H9 (cell line): Measurements from ENCODE around the gene LARP1. TPM values are rescaled to one million over a fixed set of nuclear protein-coding genes. Genes with fewer than 3 reads are reported as not detected.

ENCODE experiments used
- DNase-seq: peaks from one replicate; pipeline ENCODE4 v3.0.0-alpha.2; 2017
- H2AFZ ChIP-seq: one replicate; pipeline ENCODE4 v1.6.1; 2013; ENCODE audit warnings: mild to moderate bottlenecking, low read length, control low read depth, moderate library complexity
- H2AK5ac ChIP-seq: 2 replicates; pipeline ENCODE4 v1.6.1; 2013; ENCODE audit warnings: low read length, control low read depth, mixed read lengths; ENCODE audit not compliant: insufficient read length
- H2BK120ac ChIP-seq: one replicate; pipeline ENCODE4 v1.6.1; 2013; ENCODE audit warnings: low read depth, mild to moderate bottlenecking, low read length, control low read depth, inconsistent platforms; ENCODE audit not compliant: poor library complexity, severe bottlenecking
- H2BK12ac ChIP-seq: 2 replicates; pipeline ENCODE4 v1.6.1; 2013; ENCODE audit warnings: low read length, control low read depth, mixed read lengths, low read depth; ENCODE audit not compliant: insufficient read length
- H2BK15ac ChIP-seq: 2 replicates; pipeline ENCODE4 v1.6.1; 2013; ENCODE audit warnings: low read depth, low read length, control low read depth
- H2BK20ac ChIP-seq: one replicate; pipeline ENCODE4 v1.6.1; 2013; ENCODE audit warnings: low read depth, mild to moderate bottlenecking, low read length, control low read depth, inconsistent platforms; ENCODE audit not compliant: poor library complexity, severe bottlenecking
- H2BK5ac ChIP-seq: 2 replicates; pipeline ENCODE4 v1.6.1; 2013; ENCODE audit warnings: low read length, control low read depth, mixed read lengths; ENCODE audit not compliant: insufficient read length
- H3K14ac ChIP-seq: 2 replicates; pipeline ENCODE4 v1.6.1; 2013; ENCODE audit warnings: low read length, control low read depth; ENCODE audit not compliant: insufficient read depth
- H3K18ac ChIP-seq: 2 replicates; pipeline ENCODE4 v1.6.1; 2013; ENCODE audit warnings: low read depth, mild to moderate bottlenecking, mixed read lengths, low read length, control low read depth; ENCODE audit not compliant: insufficient read length
- H3K23ac ChIP-seq: 2 replicates; pipeline ENCODE4 v1.6.1; 2013; ENCODE audit warnings: low read length, control low read depth, mixed read lengths, low read depth; ENCODE audit not compliant: insufficient read length
- H3K23me2 ChIP-seq: 2 replicates; pipeline ENCODE4 v1.6.1; 2013; ENCODE audit warnings: low read depth, mild to moderate bottlenecking, mixed read lengths, low read length, control low read depth; ENCODE audit not compliant: insufficient read length, poor library complexity, severe bottlenecking
- H3K27ac ChIP-seq: 2 replicates; pipeline ENCODE4 v1.5.1; 2013; ENCODE audit warnings: low read length, control low read depth, mixed read lengths, low read depth; ENCODE audit not compliant: insufficient read length
- H3K27me3 ChIP-seq: 2 replicates; pipeline ENCODE4 v1.6.1; 2013; ENCODE audit warnings: low read length, control low read depth, inconsistent platforms; ENCODE audit not compliant: insufficient read depth
- H3K4ac ChIP-seq: 2 replicates; pipeline ENCODE4 v1.6.1; 2013; ENCODE audit warnings: low read depth, mild to moderate bottlenecking, control low read depth, inconsistent platforms, low read length, moderate library complexity
- H3K4me1 ChIP-seq: 2 replicates; pipeline ENCODE4 v1.6.1; 2013; ENCODE audit warnings: low read length, control low read depth, inconsistent platforms; ENCODE audit not compliant: insufficient read depth
- H3K4me2 ChIP-seq: 2 replicates; pipeline ENCODE4 v1.6.1; 2013; ENCODE audit warnings: low read length, control low read depth, mixed read lengths; ENCODE audit not compliant: insufficient read length, insufficient read depth
- H3K56ac ChIP-seq: 2 replicates; pipeline ENCODE4 v1.6.1; 2013; ENCODE audit warnings: low read depth, mild to moderate bottlenecking, mixed read lengths, low read length, control low read depth; ENCODE audit not compliant: insufficient read length
- H3K79me1 ChIP-seq: 2 replicates; pipeline ENCODE4 v1.6.1; 2013; ENCODE audit warnings: low read depth, mild to moderate bottlenecking, moderate library complexity, low read length, control low read depth, inconsistent platforms; ENCODE audit not compliant: insufficient read depth, poor library complexity, severe bottlenecking
- H3K79me2 ChIP-seq: 2 replicates; pipeline ENCODE4 v1.6.1; 2013; ENCODE audit warnings: low read length, control low read depth, inconsistent platforms; ENCODE audit not compliant: insufficient read depth
- H3K9ac ChIP-seq: 2 replicates; pipeline ENCODE4 v1.6.1; 2013; ENCODE audit warnings: low read length, control low read depth, mixed read lengths; ENCODE audit not compliant: insufficient read length; ENCODE audit errors: extremely low read depth
- H3K9me3 ChIP-seq: one replicate; pipeline ENCODE4 v1.6.1; 2013; ENCODE audit warnings: low read depth, low read length, inconsistent platforms; ENCODE audit not compliant: control insufficient read depth
- H3T11ph ChIP-seq: one replicate; pipeline ENCODE4 v1.6.1; 2013; ENCODE audit warnings: mild to moderate bottlenecking, low read length, control low read depth, inconsistent platforms
- H4K20me1 ChIP-seq: one replicate; pipeline ENCODE4 v1.6.1; 2013; ENCODE audit not compliant: control insufficient read depth, insufficient read length, insufficient read depth
- H4K5ac ChIP-seq: 2 replicates; pipeline ENCODE4 v1.6.1; 2013; ENCODE audit warnings: low read depth, mild to moderate bottlenecking, mixed read lengths, low read length, control low read depth; ENCODE audit not compliant: insufficient read length
- H4K8ac ChIP-seq: replicated peaks from 2 replicates; pipeline ENCODE4 v1.6.1; 2013; ENCODE audit warnings: low read length, control low read depth, mixed read lengths, low read depth; ENCODE audit not compliant: insufficient read length
- H4K91ac ChIP-seq: 2 replicates; pipeline ENCODE4 v1.6.1; 2013; ENCODE audit warnings: low read depth, mild to moderate bottlenecking, moderate library complexity, mixed read lengths, low read length, control low read depth; ENCODE audit not compliant: insufficient read length
- H3K27ac Mint-ChIP-seq, 3 experiments: 2 replicates in 2 of 3; 3 replicates in 1 of 3; pipeline ENCODE4 v1.8.0; 2020 to 2021; ENCODE audit warnings: mixed read lengths in 3 of 3, mild to moderate bottlenecking in 1 of 3, moderate library complexity in 1 of 3
- H3K27me3 Mint-ChIP-seq: 2 replicates; pipeline ENCODE4 v1.8.0; 2021; ENCODE audit warnings: low read depth, mild to moderate bottlenecking, moderate library complexity, mixed read lengths
- H3K36me3 Mint-ChIP-seq, 3 experiments: 2 replicates in 2 of 3; 3 replicates in 1 of 3; pipeline ENCODE4 v1.8.0; 2020 to 2021; ENCODE audit warnings: low read depth in 3 of 3, mixed read lengths in 3 of 3; ENCODE audit not compliant: insufficient read depth in 1 of 3
- H3K4me1 Mint-ChIP-seq, 2 experiments: 2 replicates each; pipeline ENCODE4 v1.8.0; 2020; ENCODE audit warnings: mixed read lengths in 2 of 2
- H3K4me3 Mint-ChIP-seq, 2 experiments: 2 replicates in 1 of 2; 3 replicates in 1 of 2; pipeline ENCODE4 v1.8.0; 2020 to 2021; ENCODE audit warnings: mild to moderate bottlenecking in 2 of 2, mixed read lengths in 2 of 2, moderate library complexity in 1 of 2
- H3K9me3 Mint-ChIP-seq, 2 experiments: 2 replicates in 1 of 2; 3 replicates in 1 of 2; pipeline ENCODE4 v1.8.0; 2020; ENCODE audit warnings: mild to moderate bottlenecking in 2 of 2, mixed read lengths in 2 of 2, moderate library complexity in 1 of 2
- CTCF ChIP-seq: fragments of 200-600 bp; sonication (generic); conservative IDR thresholded peaks from 3 replicates; pipeline ENCODE4 v1.8.0; 2021; ENCODE audit warnings: antibody characterized with exemption, mild to moderate bottlenecking
- WGBS: extraction: QIAGEN DNeasy Blood & Tissue Kit; methylation state at CpG from one replicate; pipeline ENCODE4 v1.1.7; 2013; ENCODE audit warnings: missing lambda C conversion rate, low lambda C conversion rate, mixed read lengths; ENCODE audit not compliant: insufficient read length; ENCODE audit errors: extremely low coverage; 5-methylcytosine and 5-hydroxymethylcytosine counted together
- total RNA-seq: library from RNA; stranded (reverse); gene quantifications from 2 replicates; pipeline ENCODE4 v1.2.1, GENCODE V29; 2021

Gene LARP1
- total RNA-seq, 1 experiment from 2014 or later, result 405 TPM

GRCh38 chr5:154707641-154708040, 47.5 kb upstream of the LARP1 start:
- Mint-ChIP-seq H3K36me3 (peaks cover 0 to 2% (median 0%) of the 10 kb centered on the region in 3 experiments; a peak in 3 of 7 replicates), H3K4me1 (peaks cover 36 to 38% of the 10 kb centered on the region in 2 experiments), H3K27ac (peak overlapping the region in 1 of 3 experiments; percentile 44; a peak in 2 of 7 replicates), H3K27me3 (no peaks in the 10 kb centered on the region), H3K9me3 (no peaks in the 10 kb centered on the region), H3K4me3 (no peak overlapping the region)
- H3K4me1 ChIP-seq, result peaks cover 4% of the 10 kb centered on the region; the same call in 1 of the 2 replicates
- H3K23me2 ChIP-seq, result no peaks in the 10 kb centered on the region
- no peaks in the 10 kb centered on the region for H3K27me3 ChIP-seq
- no peak overlapping the region for H3K56ac ChIP-seq
- H4K5ac ChIP-seq, result no peak overlapping the region
- no peak overlapping the region for H3K14ac ChIP-seq
- H3K79me1 ChIP-seq, result no peaks in the 10 kb centered on the region
- no peak overlapping the region for H3K9ac ChIP-seq
- no peak for TF ChIP-seq CTCF
- no peak overlapping the region for H2AFZ ChIP-seq
- H3K79me2 ChIP-seq, result no peaks in the 10 kb centered on the region
- no peak overlapping the region for H2BK12ac ChIP-seq
- H3K18ac ChIP-seq, result no peak overlapping the region
- H4K20me1 ChIP-seq, result no peaks in the 10 kb centered on the region
- no peak overlapping the region for H2BK5ac ChIP-seq
- H3K27ac ChIP-seq, result no peak overlapping the region
- H2BK20ac ChIP-seq, result no peak overlapping the region
- no peak overlapping the region for H4K91ac ChIP-seq
- no peaks in the 10 kb centered on the region for H3K9me3 ChIP-seq
- no peak overlapping the region for H3K4ac ChIP-seq
- no peak overlapping the region for H2AK5ac ChIP-seq
- H2BK120ac ChIP-seq, result no peak overlapping the region
- H4K8ac ChIP-seq, result no peak overlapping the region
- no peak overlapping the region for H3K4me2 ChIP-seq
- no peak overlapping the region for H2BK15ac ChIP-seq
- H3K23ac ChIP-seq, result no peak overlapping the region
- no peak overlapping the region for H3T11ph ChIP-seq
- no CpG with 5 or more reads among the region's 5 CpGs for WGBS
- no peak for DNase-seq
